ENCODE data around the gene C16orf96. TPM values are rescaled to one million over a fixed set of nuclear protein-coding genes. Genes with fewer than 3 reads are reported as not detected.
"Not testable (repeated sequence)": the region's sequence is repeated elsewhere in the genome, so short reads cannot be mapped to it uniquely, and the experiment has no call there.

C16orf96 gene
- total and polyA plus RNA-seq, 2 experiments from 2014 or later: not detected

DNA sequence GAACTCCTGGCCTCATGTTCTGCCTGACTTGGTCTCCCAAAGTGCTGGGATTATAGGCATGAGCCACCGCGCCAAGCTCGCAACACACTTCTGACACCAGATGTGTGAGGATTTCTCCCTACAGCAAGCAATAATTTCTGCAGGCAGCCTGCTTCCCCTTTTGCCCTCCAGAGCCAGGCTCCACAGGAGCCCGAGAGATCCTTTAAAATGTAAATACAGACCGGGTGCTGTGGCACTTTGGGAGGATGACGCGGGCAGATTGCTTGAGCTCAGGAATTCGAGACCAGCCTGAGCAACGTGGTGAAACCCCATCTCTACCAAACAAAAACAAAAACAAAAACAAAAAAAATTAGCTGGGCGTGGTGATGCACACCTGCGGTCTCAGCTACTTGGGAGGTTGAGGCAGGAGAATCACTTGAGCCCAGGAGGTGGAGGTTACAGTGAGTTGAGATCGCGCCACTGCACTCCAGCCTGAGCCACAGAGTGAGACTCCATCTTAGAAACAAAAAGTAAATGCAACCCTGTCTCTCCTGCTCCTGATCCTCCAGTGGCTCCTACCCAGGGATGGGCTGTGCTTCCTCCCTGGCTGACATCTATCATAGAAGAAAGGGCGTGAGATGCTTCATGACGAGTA lies 14.7 kb downstream of the C16orf96 start:
- H3K9me3 ChIP-seq (ENCODE audit: low read depth): no peaks in the 10 kb centered on the region
- no peaks in the 10 kb centered on the region for H3K9me2 ChIP-seq (ENCODE audit: insufficient read depth)
- no peaks in the 10 kb centered on the region for H3K27me3 ChIP-seq (replicated peaks; ENCODE audit: insufficient read depth)
- H3K36me3 ChIP-seq (ENCODE audit: low read depth): no peaks in the 10 kb centered on the region
- H3K4me1 ChIP-seq (ENCODE audit: insufficient read depth): no peaks in the 10 kb centered on the region
- 57 to 61% methylated on average over 15 of the region's 15 CpGs for WGBS, 2 experiments (ENCODE audit: low coverage in 1 of 2, low lambda C conversion rate in 2 of 2, missing lambda C conversion rate in 2 of 2)
- in situ Hi-C loops (cut with MboI): no loop called here
- DNase-seq: no peak
- no peak for TF ChIP-seq EZH2phosphoT487 (IDR thresholded peaks at IDR 0.05; ENCODE audit: insufficient read depth, low read depth)
- no peak for TF ChIP-seq EZH2 (IDR thresholded peaks at IDR 0.05; ENCODE audit: insufficient read depth, poor library complexity, severe bottlenecking)
- H3K27ac ChIP-seq: no peak overlapping the region
- H3K79me2 ChIP-seq (ENCODE audit: insufficient read depth): no peaks in the 10 kb centered on the region
- H3K9ac ChIP-seq: no peak overlapping the region
- no peaks in the 10 kb centered on the region for H3F3A ChIP-seq (ENCODE audit: insufficient read depth)
- no peaks in the 10 kb centered on the region for H4K20me1 ChIP-seq (ENCODE audit: insufficient read depth)
- H3K4me2 ChIP-seq (ENCODE audit: unreplicated experiment): no peak overlapping the region
- no peak overlapping the region for H3K4me3 ChIP-seq
- H2AFZ ChIP-seq: no peak overlapping the region

DNA sequence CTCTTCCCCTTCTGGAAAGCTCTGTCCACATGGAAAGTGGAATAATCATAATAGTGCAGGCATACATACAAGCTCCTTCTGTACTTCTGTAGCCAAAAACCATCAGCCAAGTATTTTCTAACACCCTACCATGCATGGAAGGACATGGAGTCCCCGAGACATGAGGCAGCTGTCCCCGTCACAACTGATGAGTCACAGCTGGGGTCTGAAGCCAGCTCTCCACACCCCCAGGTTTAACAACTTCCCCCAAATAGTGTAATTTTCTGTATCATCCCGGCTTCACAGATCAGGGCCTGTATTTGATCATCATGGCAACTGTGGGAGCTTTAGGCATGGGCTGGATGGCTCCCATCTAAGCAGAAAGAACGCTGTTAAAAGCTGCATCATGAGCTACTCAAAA lies 16.6 kb downstream of the C16orf96 start:
- no peaks in the 10 kb centered on the region for H4K20me1 ChIP-seq (ENCODE audit: insufficient read depth)
- H3K4me3 ChIP-seq: no peak overlapping the region
- H3F3A ChIP-seq (ENCODE audit: insufficient read depth): no peaks in the 10 kb centered on the region
- no peaks in the 10 kb centered on the region for H3K4me1 ChIP-seq (ENCODE audit: insufficient read depth)
- no peaks in the 10 kb centered on the region for H3K27me3 ChIP-seq (replicated peaks; ENCODE audit: insufficient read depth)
- no peak overlapping the region for H3K9ac ChIP-seq
- H3K9me2 ChIP-seq (ENCODE audit: insufficient read depth): no peaks in the 10 kb centered on the region
- no peak overlapping the region for H3K27ac ChIP-seq
- no peak for TF ChIP-seq EZH2phosphoT487 (IDR thresholded peaks at IDR 0.05; ENCODE audit: insufficient read depth, low read depth)
- no peak for TF ChIP-seq EZH2 (IDR thresholded peaks at IDR 0.05; ENCODE audit: insufficient read depth, poor library complexity, severe bottlenecking)
- DNase-seq: peak; percentile 16
- no peaks in the 10 kb centered on the region for H3K79me2 ChIP-seq (ENCODE audit: insufficient read depth)
- 30% methylated on average over 4 of the region's 4 CpGs for WGBS, 2 experiments (ENCODE audit: low coverage in 1 of 2, low lambda C conversion rate in 2 of 2, missing lambda C conversion rate in 2 of 2)
- no peaks in the 10 kb centered on the region for H3K9me3 ChIP-seq (ENCODE audit: low read depth)
- no peaks in the 10 kb centered on the region for H3K36me3 ChIP-seq (ENCODE audit: low read depth)
- no peak overlapping the region for H2AFZ ChIP-seq
- in situ Hi-C loops (cut with MboI): no loop called here
- no peak overlapping the region for H3K4me2 ChIP-seq (ENCODE audit: unreplicated experiment)

DNA sequence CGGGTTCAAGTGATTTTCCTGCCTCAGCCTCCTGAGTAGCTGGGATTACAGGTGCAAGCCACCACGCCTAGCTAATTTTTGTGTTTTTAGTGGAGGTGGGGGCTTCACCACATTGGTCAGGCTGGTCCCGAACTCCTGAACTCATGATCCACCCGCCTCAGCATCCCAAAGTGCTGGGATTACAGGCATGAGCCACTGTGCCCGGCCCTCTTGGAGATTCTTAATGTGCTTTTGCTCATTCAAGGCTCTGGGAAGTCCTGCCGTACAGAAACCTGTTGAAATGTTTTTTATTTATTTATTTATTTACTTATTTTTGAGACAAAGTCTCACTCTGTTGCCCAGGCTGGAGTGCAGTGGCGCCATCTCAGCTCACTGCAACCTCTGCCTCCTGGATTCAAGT lies 17.8 kb downstream of the C16orf96 start:
- H3K9me2 ChIP-seq (ENCODE audit: insufficient read depth); H2AFZ ChIP-seq; H4K20me1 ChIP-seq (ENCODE audit: insufficient read depth); H3F3A ChIP-seq (ENCODE audit: insufficient read depth); H3K4me2 ChIP-seq (ENCODE audit: unreplicated experiment); H3K9ac ChIP-seq; H3K4me1 ChIP-seq (ENCODE audit: insufficient read depth); H3K27me3 ChIP-seq (replicated peaks; ENCODE audit: insufficient read depth); H3K4me3 ChIP-seq; in situ Hi-C loops (cut with MboI); H3K9me3 ChIP-seq (ENCODE audit: low read depth); DNase-seq; H3K79me2 ChIP-seq (ENCODE audit: insufficient read depth); H3K36me3 ChIP-seq (ENCODE audit: low read depth); H3K27ac ChIP-seq: not testable (repeated sequence)
- WGBS, 2 experiments (ENCODE audit: low coverage in 1 of 2, low lambda C conversion rate in 2 of 2, missing lambda C conversion rate in 2 of 2): 63 to 69% methylated on average over 6 to 7 of the region's 7 CpGs

DNA sequence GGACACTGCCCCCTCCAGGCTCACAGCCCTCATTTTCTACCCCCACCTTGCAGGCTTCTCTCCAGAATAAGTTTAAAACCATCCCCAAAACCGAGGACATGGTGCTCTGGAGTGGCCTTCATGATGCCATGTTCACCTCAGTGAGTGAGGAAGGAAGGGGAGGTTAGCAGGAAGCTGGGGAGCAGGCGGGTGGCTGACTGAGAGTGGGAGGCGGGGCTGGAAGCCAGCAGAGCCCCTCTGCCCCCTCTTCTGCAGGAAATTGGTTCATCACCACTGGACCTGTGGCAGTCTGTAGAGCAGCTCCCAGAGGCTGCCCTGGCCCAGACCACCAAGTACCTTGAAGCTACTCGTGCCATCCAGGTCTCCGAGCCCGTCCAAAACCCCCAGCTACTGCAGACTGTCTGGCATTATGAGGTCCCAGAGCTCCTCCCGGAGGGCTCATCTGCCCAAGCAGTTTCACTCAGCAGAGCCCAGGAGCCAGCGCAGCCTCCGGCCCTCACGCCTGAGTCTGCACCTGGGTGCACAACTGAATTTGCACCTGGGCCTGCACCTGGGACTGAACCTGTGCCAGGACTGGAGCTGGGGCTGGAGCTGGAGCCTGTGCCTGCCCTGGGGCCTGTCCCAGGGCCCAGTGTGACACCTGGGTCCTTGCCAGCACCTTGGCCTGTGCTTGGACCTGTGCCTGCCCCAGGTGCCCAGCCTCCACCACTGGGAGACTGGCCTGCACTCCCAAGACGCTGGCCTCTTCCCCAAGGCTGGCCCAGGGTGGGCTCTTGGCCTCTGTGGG lies 19.0 kb downstream of the C16orf96 start:
- Histone ChIP-seq H3K4me3 (no peak overlapping the region), H3K9me3 (ENCODE audit: low read depth) (no peaks in the 10 kb centered on the region), H3K4me1 (ENCODE audit: insufficient read depth) (no peaks in the 10 kb centered on the region), H4K20me1 (ENCODE audit: insufficient read depth) (no peaks in the 10 kb centered on the region), H3K36me3 (ENCODE audit: low read depth) (no peaks in the 10 kb centered on the region), H3K9me2 (ENCODE audit: insufficient read depth) (no peaks in the 10 kb centered on the region), H3K27ac (no peak overlapping the region), H2AFZ (no peak overlapping the region), H3K79me2 (ENCODE audit: insufficient read depth) (no peaks in the 10 kb centered on the region), H3K4me2 (ENCODE audit: unreplicated experiment) (no peak overlapping the region), H3K9ac (no peak overlapping the region), H3K27me3 (replicated peaks; ENCODE audit: insufficient read depth) (no peaks in the 10 kb centered on the region), H3F3A (ENCODE audit: insufficient read depth) (no peaks in the 10 kb centered on the region)
- TF ChIP-seq EZH2 (IDR thresholded peaks at IDR 0.05; ENCODE audit: insufficient read depth, poor library complexity, severe bottlenecking): no peak
- TF ChIP-seq EZH2phosphoT487 (IDR thresholded peaks at IDR 0.05; ENCODE audit: insufficient read depth, low read depth): no peak
- WGBS, 2 experiments (ENCODE audit: low coverage in 1 of 2, low lambda C conversion rate in 2 of 2, missing lambda C conversion rate in 2 of 2): 62 to 65% methylated on average over 11 of the region's 11 CpGs
- in situ Hi-C loops (cut with MboI): no loop called here
- no peak for DNase-seq

All from GM23248 (cell line).